IPS-18a (cell line): ENCODE data around the gene TMEM167B.

ENCODE experiments used
- H3K27ac ChIP-seq: one replicate; pipeline ENCODE4 v1.5.1; 2013; ENCODE audit warnings: low read length
- H3K27me3 ChIP-seq: one replicate; pipeline ENCODE4 v1.6.1; 2013; ENCODE audit warnings: mild to moderate bottlenecking, low read length; ENCODE audit not compliant: control insufficient read depth, insufficient read depth
- H3K36me3 ChIP-seq: one replicate; pipeline ENCODE4 v1.6.1; 2013; ENCODE audit warnings: low read depth, low read length; ENCODE audit not compliant: control insufficient read depth
- H3K4me1 ChIP-seq: one replicate; pipeline ENCODE4 v1.6.1; 2013; ENCODE audit warnings: low read depth, low read length; ENCODE audit not compliant: control insufficient read depth
- H3K4me3 ChIP-seq: one replicate; pipeline ENCODE4 v1.5.1; 2013; ENCODE audit warnings: low read length
- H3K9ac ChIP-seq: one replicate; pipeline ENCODE4 v1.6.1; 2013; ENCODE audit warnings: mild to moderate bottlenecking, low read length, moderate library complexity
- H3K9me3 ChIP-seq: one replicate; pipeline ENCODE4 v1.6.1; 2013; ENCODE audit warnings: low read depth, low read length; ENCODE audit not compliant: control insufficient read depth

The TMEM167B gene

DNA sequence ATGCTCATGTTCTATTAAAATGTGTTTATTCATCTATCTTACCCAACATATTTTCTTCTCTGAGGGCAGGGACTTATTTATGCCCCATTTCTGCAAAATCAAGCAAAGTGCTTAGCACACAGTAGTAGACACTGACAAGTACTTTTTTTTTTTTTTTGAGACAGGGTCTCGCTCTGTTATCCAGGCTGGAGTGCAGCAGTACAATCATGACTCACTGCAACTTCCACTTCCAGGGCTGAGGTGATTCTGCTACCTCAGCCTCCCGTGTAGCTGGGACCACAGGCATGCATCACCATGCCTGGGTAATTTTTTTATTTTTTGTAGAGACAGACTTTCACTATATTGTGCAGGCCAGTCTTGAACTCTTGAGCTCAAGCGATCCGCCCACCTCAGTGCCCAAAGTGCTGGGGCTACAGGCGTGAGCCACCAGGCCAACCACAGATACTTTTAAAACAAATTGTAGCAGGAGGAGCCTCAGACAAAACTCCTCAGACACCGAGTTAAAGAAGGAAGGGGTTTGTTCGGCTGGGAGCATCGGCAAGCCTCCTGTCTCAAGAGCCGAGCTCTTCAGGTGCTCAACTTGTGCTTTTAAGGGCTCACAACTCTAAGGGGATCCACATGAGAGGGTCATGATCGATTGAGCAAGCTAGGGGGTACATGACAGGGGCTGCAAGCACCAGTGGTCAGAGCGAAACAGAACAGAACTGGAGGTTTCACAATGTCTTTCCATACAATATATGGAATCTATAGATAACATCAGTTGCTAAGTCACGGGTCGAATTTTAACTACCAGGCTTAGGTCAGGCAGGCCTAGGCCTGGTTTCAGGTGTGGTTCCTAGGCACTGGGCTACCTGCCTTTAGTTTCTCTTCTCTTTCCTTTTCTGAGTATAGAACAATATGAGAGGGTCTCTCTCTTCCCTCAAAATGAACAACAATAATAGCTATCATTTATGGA lies 5.7 kb upstream of the TMEM167B start:
- Histone ChIP-seq H3K27ac (no peak overlapping the region), H3K36me3 (no peaks in the 10 kb centered on the region), H3K9me3 (no peaks in the 10 kb centered on the region), H3K4me1 (peaks cover 15% of the 10 kb centered on the region), H3K4me3 (no peak overlapping the region), H3K9ac (no peak overlapping the region), H3K27me3 (no peaks in the 10 kb centered on the region)

DNA sequence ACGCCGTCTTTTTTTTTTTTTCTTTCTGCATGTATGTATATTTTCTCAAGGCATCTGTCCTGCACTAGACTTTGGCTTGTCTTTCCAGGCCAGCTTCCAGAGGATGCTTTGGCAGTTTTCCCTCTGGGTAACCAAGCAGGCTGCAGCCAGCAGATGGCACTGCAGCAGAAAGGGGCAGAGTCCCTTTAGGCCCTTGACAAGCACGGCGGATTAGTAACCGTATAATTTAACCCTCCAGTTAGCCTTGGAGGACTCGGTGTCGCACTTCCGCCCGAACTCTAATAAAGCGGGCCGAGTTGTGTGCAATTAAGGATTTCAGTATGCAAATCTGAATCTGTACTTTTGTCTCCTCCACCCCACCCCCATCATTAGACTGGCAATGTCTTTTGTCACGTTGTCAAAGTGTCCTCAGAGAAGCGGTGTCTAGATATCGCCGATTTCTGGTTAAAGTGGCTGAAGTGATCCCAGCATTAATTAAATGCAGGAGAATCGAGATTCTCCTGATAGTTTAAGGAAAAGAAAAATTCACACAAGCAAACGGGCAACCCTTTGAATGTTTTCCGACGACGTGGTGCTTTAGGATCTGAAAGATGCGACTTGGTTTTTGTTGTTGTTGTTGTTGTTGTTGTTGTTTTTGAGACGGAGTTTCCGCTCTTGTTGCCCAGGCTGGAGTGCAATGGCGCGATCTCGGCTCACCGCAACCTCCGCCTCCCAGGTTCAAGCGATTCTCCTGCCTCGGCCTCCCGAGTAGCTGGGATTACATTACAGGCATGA lies 1.1 kb upstream of the TMEM167B start:
- Histone ChIP-seq H3K9ac (no peak overlapping the region), H3K36me3 (no peaks in the 10 kb centered on the region), H3K27me3 (no peaks in the 10 kb centered on the region), H3K4me1 (peaks cover 7% of the 10 kb centered on the region), H3K4me3 (peak overlapping the region; percentile 10), H3K27ac (no peak overlapping the region), H3K9me3 (no peaks in the 10 kb centered on the region)

DNA sequence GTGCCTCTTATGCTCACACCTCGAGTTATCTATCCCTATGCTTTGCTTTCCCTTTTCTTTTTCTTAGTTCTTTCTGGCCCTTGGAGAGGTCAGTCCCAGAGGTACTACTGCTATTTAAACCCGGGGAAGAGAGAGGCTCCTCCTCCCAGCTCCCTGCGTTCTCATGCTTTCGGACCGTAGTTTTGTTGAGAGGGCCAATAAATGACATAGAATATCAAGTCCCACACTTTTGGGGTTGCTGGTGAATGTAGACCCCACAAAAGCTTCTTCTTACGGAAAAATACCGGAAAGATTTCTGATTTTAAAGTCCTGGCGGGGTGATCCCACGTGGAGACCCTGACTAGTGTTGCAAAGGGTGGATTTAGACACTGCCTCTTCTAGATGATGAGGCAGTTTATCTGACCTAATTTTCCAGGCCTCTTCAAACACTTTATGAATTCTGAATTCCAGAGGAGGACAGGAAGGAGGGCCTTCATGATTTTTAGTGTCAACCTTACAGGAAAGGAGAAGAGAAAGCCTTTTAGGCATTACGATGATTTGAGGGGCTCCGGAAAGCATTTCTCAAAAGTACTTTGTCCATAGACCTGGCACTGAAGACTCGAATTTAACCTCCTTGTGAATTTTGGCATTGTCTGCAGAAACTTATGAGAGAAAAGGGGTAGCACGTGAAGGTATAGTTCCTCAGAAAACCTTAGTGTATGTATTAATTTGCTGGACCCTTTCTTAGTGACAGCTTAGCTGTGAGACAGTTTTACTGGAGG lies 694 bp downstream of the TMEM167B start:
- Histone ChIP-seq H3K36me3 (no peaks in the 10 kb centered on the region), H3K9me3 (no peaks in the 10 kb centered on the region), H3K9ac (peak overlapping the region; percentile 86), H3K27ac (peak overlapping the region; percentile 60), H3K27me3 (no peaks in the 10 kb centered on the region), H3K4me3 (peak overlapping the region; percentile 97), H3K4me1 (peaks cover 7% of the 10 kb centered on the region)

DNA sequence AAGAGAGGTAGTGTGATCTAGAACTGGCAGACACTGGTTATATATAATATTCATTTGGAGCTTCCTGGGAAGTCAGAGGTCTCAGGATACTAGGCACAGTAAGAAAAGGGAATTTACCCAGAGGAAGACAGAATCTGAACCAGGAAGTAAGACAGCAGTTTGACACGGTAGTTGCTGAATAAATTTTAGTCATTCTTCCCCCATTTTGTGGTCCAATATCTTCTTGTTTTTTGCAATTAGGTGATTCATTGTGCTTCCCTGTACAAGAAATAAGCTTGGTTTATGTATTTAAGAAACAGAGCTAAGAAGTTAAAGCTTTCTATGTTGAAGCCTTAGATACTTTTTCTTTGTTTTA lies 1.3 kb downstream of the TMEM167B start:
- H3K9ac ChIP-seq: peak overlapping the region; percentile 86
- peak overlapping the region; percentile 97 for H3K4me3 ChIP-seq
- H3K36me3 ChIP-seq: no peaks in the 10 kb centered on the region
- no peak overlapping the region for H3K27ac ChIP-seq
- peaks cover 7% of the 10 kb centered on the region for H3K4me1 ChIP-seq
- H3K9me3 ChIP-seq: no peaks in the 10 kb centered on the region
- no peaks in the 10 kb centered on the region for H3K27me3 ChIP-seq

DNA sequence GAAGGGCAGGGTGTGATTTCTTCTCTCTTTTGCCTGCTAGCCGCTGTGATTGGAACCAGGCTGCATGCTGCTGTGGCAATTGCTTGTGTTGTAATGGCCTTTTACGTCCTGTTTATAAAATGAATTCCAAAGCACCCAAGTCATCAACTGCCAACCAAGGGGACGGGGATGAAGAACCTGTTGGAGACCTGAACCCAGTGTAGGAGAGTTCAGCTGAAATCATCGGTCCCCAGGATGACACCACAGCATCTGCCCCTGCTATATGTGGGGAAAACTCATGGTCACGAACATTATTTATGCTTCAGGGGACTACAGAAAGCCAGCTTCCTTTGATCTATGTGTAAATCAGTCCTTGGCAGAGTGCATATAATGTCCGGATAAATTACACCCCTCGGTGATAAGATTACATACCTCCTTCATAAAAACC lies 3.8 kb downstream of the TMEM167B start:
- Histone ChIP-seq H3K4me1 (peaks cover 5% of the 10 kb centered on the region), H3K9ac (no peak overlapping the region), H3K4me3 (no peak overlapping the region), H3K36me3 (no peaks in the 10 kb centered on the region), H3K27me3 (no peaks in the 10 kb centered on the region), H3K9me3 (no peaks in the 10 kb centered on the region), H3K27ac (no peak overlapping the region)

DNA sequence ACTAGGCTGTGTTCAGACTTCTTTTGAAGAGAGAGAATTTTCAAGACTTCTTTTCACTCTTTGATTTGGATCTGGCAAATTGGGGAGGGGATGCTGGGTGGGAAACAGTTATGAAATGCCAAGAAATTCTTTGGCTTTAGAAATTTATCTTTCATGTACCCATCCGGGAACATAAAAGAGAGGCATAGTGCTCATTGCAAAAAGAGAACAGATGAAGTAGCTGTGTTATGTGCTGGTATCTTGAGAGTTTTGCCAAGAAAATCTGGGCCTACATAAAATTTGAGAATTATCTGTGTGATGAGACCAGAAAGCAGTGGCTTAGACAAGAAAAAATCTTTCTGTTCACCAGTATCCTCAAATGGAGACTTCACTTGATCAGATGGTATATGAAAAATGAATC lies 4.3 kb downstream of the TMEM167B start:
- Histone ChIP-seq H3K27me3 (no peaks in the 10 kb centered on the region), H3K9me3 (no peaks in the 10 kb centered on the region), H3K9ac (no peak overlapping the region), H3K4me3 (no peak overlapping the region), H3K27ac (no peak overlapping the region), H3K36me3 (no peaks in the 10 kb centered on the region), H3K4me1 (peaks cover 4% of the 10 kb centered on the region)

DNA sequence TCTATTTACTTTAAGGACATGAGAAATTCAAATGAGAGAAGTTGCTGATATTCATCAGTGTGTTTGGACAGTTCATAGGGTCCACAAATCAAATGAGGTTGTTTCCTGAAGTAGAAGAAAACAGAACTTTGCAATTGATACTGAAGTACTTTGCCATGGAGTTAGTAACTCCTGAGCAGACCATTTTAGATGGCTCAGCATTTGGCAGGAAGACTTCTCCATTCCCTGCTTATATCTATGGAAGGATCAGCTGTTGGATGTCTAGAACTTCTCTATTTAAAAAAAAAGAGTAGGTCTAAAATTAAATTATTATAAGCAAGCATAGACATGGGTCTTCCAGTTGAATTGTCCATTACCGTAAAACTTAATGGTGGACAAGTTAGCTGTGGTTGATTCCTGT lies 5.1 kb downstream of the TMEM167B start:
- Histone ChIP-seq H3K36me3 (no peaks in the 10 kb centered on the region), H3K9ac (no peak overlapping the region), H3K4me3 (no peak overlapping the region), H3K27me3 (no peaks in the 10 kb centered on the region), H3K4me1 (peaks cover 4% of the 10 kb centered on the region), H3K9me3 (no peaks in the 10 kb centered on the region), H3K27ac (no peak overlapping the region)

DNA sequence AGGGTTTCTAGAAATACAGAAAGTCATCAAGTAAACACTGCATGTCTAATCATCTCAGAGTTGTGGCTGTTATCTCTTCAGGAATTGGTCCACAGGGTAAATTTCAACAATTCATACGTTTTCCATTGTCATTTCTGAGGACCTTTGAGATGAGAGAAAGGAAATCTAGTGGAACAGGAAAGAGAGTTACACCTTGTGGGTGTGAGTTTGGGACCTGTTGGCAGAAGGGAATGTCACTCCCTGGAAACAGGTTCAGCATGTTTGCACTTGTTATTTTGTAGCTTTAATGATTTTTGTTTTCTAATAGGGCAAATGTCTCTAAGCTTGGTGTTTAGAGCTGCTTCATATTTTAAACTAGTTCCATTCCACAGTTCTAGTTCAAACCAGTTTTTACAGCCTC lies 5.6 kb downstream of the TMEM167B start:
- peaks cover 4% of the 10 kb centered on the region for H3K4me1 ChIP-seq
- no peaks in the 10 kb centered on the region for H3K9me3 ChIP-seq
- no peak overlapping the region for H3K4me3 ChIP-seq
- no peak overlapping the region for H3K9ac ChIP-seq
- no peaks in the 10 kb centered on the region for H3K36me3 ChIP-seq
- no peak overlapping the region for H3K27ac ChIP-seq
- no peaks in the 10 kb centered on the region for H3K27me3 ChIP-seq

DNA sequence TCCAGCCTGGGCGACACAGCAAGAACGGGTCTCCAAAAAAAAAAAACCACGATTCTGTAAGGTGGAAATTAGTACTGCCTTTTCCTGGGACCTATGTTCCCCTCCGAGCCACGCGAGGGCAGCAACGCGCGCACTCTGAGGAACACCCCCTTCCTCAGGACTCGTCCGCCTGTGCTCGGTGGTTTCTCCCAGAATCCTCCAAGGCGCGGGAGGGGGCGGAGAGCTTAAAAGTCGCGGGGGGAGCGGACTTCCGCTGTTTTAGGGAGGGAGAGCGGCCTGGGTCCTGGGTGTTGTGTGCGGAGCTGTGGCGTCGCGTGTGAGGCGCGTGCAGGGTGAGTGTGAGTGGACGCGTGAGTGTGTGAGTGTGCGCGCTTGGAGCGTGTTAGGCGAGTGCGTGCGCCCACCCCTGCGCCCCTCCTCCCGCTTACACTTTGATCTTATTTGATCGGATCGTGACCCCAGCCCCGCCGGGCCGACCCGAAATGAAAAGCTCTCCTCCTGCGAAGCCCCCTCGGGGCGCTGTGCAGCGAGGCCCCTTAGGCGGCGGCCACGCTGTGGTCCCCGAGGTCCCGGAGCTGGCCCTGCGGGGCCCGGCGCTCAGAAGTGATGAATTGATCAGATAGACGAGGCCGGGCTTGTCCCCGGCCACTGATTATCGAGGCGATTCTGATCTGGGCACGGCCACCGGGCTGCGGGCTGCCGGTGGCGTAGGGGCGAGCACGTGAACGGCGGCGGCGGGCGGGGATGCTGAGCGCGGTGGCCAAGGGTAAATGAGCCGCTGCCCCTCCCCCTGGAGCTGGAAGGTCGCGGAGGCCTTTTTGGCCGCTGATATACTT lies 9.6 kb downstream of the TMEM167B start:
- H3K9me3 ChIP-seq: no peaks in the 10 kb centered on the region
- H3K4me1 ChIP-seq: peaks cover 4% of the 10 kb centered on the region
- H3K36me3 ChIP-seq: peaks cover 3% of the 10 kb centered on the region
- no peaks in the 10 kb centered on the region for H3K27me3 ChIP-seq
- peak overlapping the region; percentile 98 for H3K9ac ChIP-seq
- H3K27ac ChIP-seq: peak overlapping the region; percentile 86
- peak overlapping the region; percentile 95 for H3K4me3 ChIP-seq

DNA sequence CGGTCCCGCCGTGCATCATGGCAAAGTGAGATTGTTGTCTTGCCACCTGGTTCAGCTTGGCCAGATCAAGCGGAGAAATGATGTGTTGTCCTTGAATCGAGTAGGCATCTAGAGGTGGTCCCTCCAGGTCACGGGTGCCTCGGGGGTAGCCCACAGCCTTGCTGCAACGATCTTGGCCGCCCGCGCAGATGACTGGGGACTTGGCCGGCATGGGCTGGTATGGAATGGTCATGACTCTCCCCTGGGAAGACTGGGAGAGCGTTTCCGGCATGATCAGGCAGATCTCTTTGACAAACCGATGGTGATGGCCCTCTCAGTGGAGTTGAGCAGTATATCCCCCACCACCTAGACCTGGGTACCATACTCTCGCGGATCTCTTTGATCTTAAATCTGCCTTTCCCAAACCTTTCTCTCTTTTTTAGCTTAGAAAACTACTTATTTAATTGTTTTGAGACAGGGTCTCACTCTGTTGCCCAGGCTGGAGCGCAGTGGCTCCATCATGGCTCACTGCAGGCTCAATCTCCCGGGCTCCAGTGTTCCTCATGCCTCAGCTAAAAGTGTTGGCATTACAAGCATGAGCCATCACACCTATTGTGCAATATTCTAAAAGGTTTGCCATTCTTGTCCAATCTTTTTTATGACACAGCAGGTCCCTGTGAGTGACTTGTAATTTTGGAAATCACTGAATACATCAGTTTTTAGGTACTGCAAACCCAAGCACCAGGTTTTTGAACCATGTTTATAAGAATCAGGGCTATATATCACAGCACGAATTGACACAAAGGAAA lies 14.0 kb downstream of the TMEM167B start:
- Histone ChIP-seq H3K27ac (no peak overlapping the region), H3K9ac (no peak overlapping the region), H3K9me3 (no peaks in the 10 kb centered on the region), H3K4me3 (no peak overlapping the region), H3K36me3 (peaks cover 3% of the 10 kb centered on the region), H3K27me3 (no peaks in the 10 kb centered on the region), H3K4me1 (peaks cover 4% of the 10 kb centered on the region)
